Activated CD8-positive, alpha-beta T cell treated with anti-CD3 and anti-CD28 coated beads, Interleukin-2, amount 10 ng/mL, durations not matched to agents 7 days and 5 days (primary cell): ENCODE results near the gene SPON1. TPM values are rescaled to one million over a fixed set of nuclear protein-coding genes. Genes with fewer than 3 reads are reported as not detected.

Source experiments
- ATAC-seq: fragments of 150-1000 bp; cut with Tn5 transposase; one replicate; pipeline ENCODE4 v1.10.0; 2021; ENCODE audit warnings: moderate library complexity
- CTCF ChIA-PET: fragments of 350-600 bp; sonication (Branson Sonifier 250); formaldehyde crosslinking; loops from one replicate; lab custom pipeline; 2021; ENCODE audit warnings: antibody characterized with exemption; lab: Charles Lee
- POLR2A ChIA-PET: fragments of 350-600 bp; sonication (Branson Sonifier 250); formaldehyde crosslinking; loops from one replicate; lab custom pipeline; 2021; ENCODE audit warnings: antibody characterized with exemption; lab: Charles Lee
- DNase-seq: peaks from one replicate; pipeline ENCODE4 v3.0.0-alpha.2; 2020
- H3K27ac Mint-ChIP-seq: one replicate; pipeline ENCODE4 v1.8.0; 2021; ENCODE audit warnings: mild to moderate bottlenecking, mixed read lengths
- H3K27me3 Mint-ChIP-seq: one replicate; pipeline ENCODE4 v1.8.0; 2021; ENCODE audit warnings: low read depth, mixed read lengths
- H3K36me3 Mint-ChIP-seq: one replicate; pipeline ENCODE4 v1.8.0; 2021; ENCODE audit warnings: low read depth, mixed read lengths
- H3K4me1 Mint-ChIP-seq: one replicate; pipeline ENCODE4 v1.8.0; 2021; ENCODE audit warnings: low read depth, mixed read lengths
- H3K4me3 Mint-ChIP-seq: one replicate; pipeline ENCODE4 v1.8.0; 2021; ENCODE audit warnings: mild to moderate bottlenecking, mixed read lengths
- H3K9me3 Mint-ChIP-seq: one replicate; pipeline ENCODE4 v1.8.0; 2022; ENCODE audit warnings: mixed read lengths; ENCODE audit not compliant: insufficient read depth
- total RNA-seq, 2 experiments: library from RNA; stranded (reverse); gene quantifications; one replicate each; pipeline ENCODE4 v1.2.3, GENCODE V29; 2021

SPON1 gene
- total RNA-seq, 2 experiments from 2014 or later, result 0.42 to 0.47 TPM

DNA sequence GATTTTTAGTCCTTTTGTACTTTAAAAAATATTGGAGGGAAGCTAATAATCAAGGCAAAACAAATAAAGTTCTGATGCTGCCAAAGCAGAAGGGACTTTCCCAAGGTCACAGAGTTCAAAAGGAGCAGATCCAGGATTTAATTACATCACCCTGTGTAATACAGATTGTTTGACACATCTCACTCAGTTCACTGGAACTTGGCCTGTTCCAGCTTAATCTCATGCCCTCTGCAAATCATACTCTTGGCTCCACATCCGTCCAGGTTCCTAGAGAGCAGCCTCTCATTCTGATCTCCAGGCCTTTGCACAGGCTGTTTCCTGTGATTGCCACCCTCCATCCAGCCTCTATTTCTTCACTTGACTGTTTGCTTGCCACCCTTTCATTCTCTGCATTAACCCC, 151.7 kb downstream of the SPON1 start:
- DNase-seq (no peak), ATAC-seq (no peak)
- peaks cover 4% of the 10 kb centered on the region for H3K27me3 Mint-ChIP-seq
- no peak overlapping the region for H3K4me3 Mint-ChIP-seq
- no peak overlapping the region for H3K27ac Mint-ChIP-seq
- POLR2A ChIA-PET, result interaction anchor here (0.6 kb wide), 1 partner anchor 481 kb away, joined by 3 read pairs; no protein-coding TSS in a partner anchor
- CTCF ChIA-PET, result interaction anchor here (1.6 kb wide), 1 partner anchor 144 kb away, joined by 3 read pairs; no protein-coding TSS in a partner anchor
- no peaks in the 10 kb centered on the region for H3K9me3 Mint-ChIP-seq
- H3K36me3 Mint-ChIP-seq, result no peaks in the 10 kb centered on the region
- H3K4me1 Mint-ChIP-seq, result peaks cover 4% of the 10 kb centered on the region

GRCh38 chr11:14114786-14115185, 152.3 kb downstream of the SPON1 start:
- Mint-ChIP-seq H3K4me1 (peaks cover 8% of the 10 kb centered on the region), H3K27ac (no peak overlapping the region), H3K9me3 (no peaks in the 10 kb centered on the region), H3K27me3 (peaks cover 4% of the 10 kb centered on the region), H3K4me3 (no peak overlapping the region), H3K36me3 (no peaks in the 10 kb centered on the region)
- ATAC-seq (no peak), DNase-seq (no peak)
- ChIA-PET CTCF (interaction anchor here (0.5 to 1.2 kb wide), 3 partner anchors 9 to 486 kb away, joined by 3 to 4 read pairs (median 4); no protein-coding TSS in a partner anchor), POLR2A (interaction anchor here (0.6 kb wide), 1 partner anchor 482 kb away, joined by 3 read pairs; no protein-coding TSS in a partner anchor)

- ATAC-seq (no peak), DNase-seq (no peak)
- ChIA-PET POLR2A (no interaction called here), CTCF (interaction anchor here (2.3 kb wide), 1 partner anchor 31 kb away, joined by 7 read pairs; no protein-coding TSS in a partner anchor)
- Mint-ChIP-seq H3K27ac (no peak overlapping the region), H3K36me3 (no peaks in the 10 kb centered on the region), H3K4me1 (peaks cover 8% of the 10 kb centered on the region), H3K4me3 (no peak overlapping the region), H3K27me3 (peaks cover 2% of the 10 kb centered on the region), H3K9me3 (no peaks in the 10 kb centered on the region)
Observed at GRCh38 chr11:14117632-14118031, 155.1 kb downstream of the SPON1 start.

DNA sequence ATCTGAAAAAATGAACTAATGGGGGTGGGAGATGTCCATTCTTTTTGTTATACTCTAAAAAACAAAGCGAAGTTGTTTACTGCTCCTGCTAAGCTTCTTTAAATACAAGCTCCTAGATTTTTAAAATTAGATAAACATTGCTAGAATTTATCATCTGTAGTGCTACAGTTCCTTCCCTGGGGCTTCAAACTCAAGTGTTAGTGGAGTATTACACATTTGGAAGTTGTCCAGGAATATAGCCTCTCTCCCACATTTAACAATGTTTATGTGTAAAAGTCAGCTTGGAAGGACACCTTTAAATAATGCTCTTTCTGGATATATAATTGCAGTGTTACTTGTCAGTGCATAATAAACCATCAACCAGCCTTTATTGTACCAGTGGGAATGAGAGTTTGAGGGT, 155.5 kb downstream of the SPON1 start:
- no peak for ATAC-seq
- ChIA-PET CTCF (interaction anchor here (0.6 to 2.3 kb wide), 2 partner anchors 31 to 700 kb away, joined by 3 to 7 read pairs; no protein-coding TSS in a partner anchor), POLR2A (no interaction called here)
- Mint-ChIP-seq H3K27me3 (no peaks in the 10 kb centered on the region), H3K4me3 (no peak overlapping the region), H3K36me3 (no peaks in the 10 kb centered on the region), H3K27ac (no peak overlapping the region), H3K9me3 (no peaks in the 10 kb centered on the region), H3K4me1 (peaks cover 8% of the 10 kb centered on the region)
- DNase-seq, result no peak

GRCh38 chr11:14119357-14119756, 156.8 kb downstream of the SPON1 start:
- ChIA-PET POLR2A (no interaction called here), CTCF (interaction anchor here (0.8 to 2.3 kb wide), 4 partner anchors 29 to 163 kb away, joined by 3 to 7 read pairs (median 3); no protein-coding TSS in a partner anchor)
- Mint-ChIP-seq H3K9me3 (no peaks in the 10 kb centered on the region), H3K36me3 (no peaks in the 10 kb centered on the region), H3K27ac (no peak overlapping the region), H3K27me3 (no peaks in the 10 kb centered on the region), H3K4me1 (peaks cover 8% of the 10 kb centered on the region), H3K4me3 (no peak overlapping the region)
- ATAC-seq (no peak), DNase-seq (peak; percentile 33)

DNA sequence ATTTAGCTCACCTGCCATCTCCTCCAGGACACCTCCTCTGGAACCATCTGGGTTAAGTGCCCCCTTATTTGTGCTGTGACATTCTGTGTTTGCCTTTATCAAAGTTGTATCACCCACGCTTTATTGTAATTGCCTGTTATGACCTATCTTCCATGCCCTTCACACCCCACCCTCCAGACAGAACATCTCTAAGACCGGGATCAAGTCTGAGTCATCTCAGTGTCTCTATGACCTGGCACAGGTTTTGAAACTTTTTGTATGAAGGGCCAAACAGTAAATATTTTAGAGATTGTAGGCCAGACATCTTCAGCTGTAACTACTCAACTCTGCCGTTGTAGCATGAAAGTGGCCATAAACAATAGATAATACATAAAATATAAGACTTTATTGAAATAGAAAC, 161.8 kb downstream of the SPON1 start:
- no peak overlapping the region for H3K4me3 Mint-ChIP-seq

DNA sequence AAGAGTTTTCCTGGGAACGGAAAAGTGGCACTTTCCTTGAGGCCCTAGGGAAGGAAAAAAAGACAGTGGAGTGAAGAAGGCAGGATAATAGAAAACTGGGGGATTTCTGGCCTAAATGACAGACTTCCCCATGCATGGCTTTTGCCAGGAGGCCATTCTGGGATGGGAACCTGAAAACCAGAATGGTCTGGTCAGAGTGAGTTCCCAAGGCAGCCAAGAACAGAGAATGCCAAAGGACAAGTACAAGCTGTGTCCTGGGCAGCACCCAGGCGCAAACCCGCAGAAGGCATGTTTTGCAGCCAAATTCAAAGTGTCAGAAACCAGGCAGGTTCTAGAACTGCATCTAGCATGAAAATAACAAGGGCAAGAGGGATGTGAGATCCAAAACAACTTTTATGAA, 162.4 kb downstream of the SPON1 start:
- H3K4me1 Mint-ChIP-seq, result no peaks in the 10 kb centered on the region
- H3K27me3 Mint-ChIP-seq, result no peaks in the 10 kb centered on the region
- DNase-seq (no peak), ATAC-seq (no peak)
- H3K27ac Mint-ChIP-seq, result no peak overlapping the region
- H3K4me3 Mint-ChIP-seq, result no peak overlapping the region
- H3K36me3 Mint-ChIP-seq, result no peaks in the 10 kb centered on the region
- ChIA-PET POLR2A (no interaction called here), CTCF (no interaction called here)
- no peaks in the 10 kb centered on the region for H3K9me3 Mint-ChIP-seq

More for the DNA sequence above, 161.8 kb downstream of the SPON1 start:
- DNase-seq (no peak), ATAC-seq (no peak)
- POLR2A ChIA-PET, result no interaction called here
- no peaks in the 10 kb centered on the region for H3K27me3 Mint-ChIP-seq
- peaks cover 3% of the 10 kb centered on the region for H3K4me1 Mint-ChIP-seq
- H3K9me3 Mint-ChIP-seq, result no peaks in the 10 kb centered on the region
- no peak overlapping the region for H3K27ac Mint-ChIP-seq
- CTCF ChIA-PET, result interaction anchor here (1.5 kb wide), 1 partner anchor 153 kb away, joined by 3 read pairs; no protein-coding TSS in a partner anchor
- H3K36me3 Mint-ChIP-seq, result no peaks in the 10 kb centered on the region

- no peak for DNase-seq
- ChIA-PET CTCF (no interaction called here), POLR2A (no interaction called here)
- no peaks in the 10 kb centered on the region for H3K36me3 Mint-ChIP-seq
- H3K9me3 Mint-ChIP-seq, result no peaks in the 10 kb centered on the region
- no peak overlapping the region for H3K27ac Mint-ChIP-seq
- H3K4me1 Mint-ChIP-seq, result no peaks in the 10 kb centered on the region
- no peak for ATAC-seq
- no peaks in the 10 kb centered on the region for H3K27me3 Mint-ChIP-seq
- H3K4me3 Mint-ChIP-seq, result no peak overlapping the region
Observed at GRCh38 chr11:14125529-14125928, 163.0 kb downstream of the SPON1 start.

DNA sequence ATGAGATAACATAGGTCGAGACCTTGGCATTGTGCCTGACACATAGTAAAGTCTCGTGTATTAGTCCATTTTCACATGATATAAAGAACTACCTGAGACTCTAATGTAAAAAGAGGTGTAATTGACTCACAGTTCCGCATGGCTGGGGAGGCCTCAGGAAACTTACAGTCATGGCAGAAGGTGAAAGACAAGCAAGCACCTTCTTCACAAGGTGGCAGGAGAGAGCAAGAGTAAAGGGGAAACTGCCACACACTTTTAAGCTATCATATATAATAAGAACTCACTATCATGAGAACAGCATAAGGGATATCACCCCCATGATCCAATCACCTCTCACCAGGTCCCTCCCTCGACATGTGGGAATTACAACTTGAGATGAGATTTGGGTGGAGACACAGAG, 165.2 kb downstream of the SPON1 start:
- no peak for ATAC-seq
- Mint-ChIP-seq H3K4me3 (no peak overlapping the region), H3K36me3 (no peaks in the 10 kb centered on the region), H3K27me3 (peaks cover 3% of the 10 kb centered on the region), H3K9me3 (no peaks in the 10 kb centered on the region), H3K27ac (no peak overlapping the region), H3K4me1 (no peaks in the 10 kb centered on the region)
- no peak for DNase-seq
- ChIA-PET POLR2A (no interaction called here), CTCF (no interaction called here)

GRCh38 chr11:14132312-14132711, 169.8 kb downstream of the SPON1 start:
- no peak for DNase-seq
- no peak overlapping the region for H3K27ac Mint-ChIP-seq

DNA sequence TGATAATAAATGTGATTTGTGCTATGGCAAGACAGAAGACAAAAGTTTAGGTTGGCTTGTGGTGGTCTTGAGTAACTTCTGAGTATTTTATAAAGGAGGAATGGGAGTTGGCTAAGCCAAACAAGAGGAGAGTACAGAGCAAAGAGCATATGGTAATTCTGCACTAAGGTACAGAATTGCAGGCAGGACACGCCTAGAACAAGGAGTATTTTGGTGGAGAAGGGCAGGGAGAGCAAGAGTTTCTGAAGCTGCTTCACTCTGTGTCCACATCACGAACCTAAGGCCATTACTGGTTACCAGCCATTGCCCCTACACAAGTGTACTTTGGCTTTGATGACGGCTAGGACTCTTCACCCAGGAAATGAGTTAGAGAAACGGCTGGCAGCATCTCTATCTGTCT, 170.9 kb downstream of the SPON1 start:
- ATAC-seq, result no peak
- no peaks in the 10 kb centered on the region for H3K9me3 Mint-ChIP-seq
- no peak overlapping the region for H3K27ac Mint-ChIP-seq

More at GRCh38 chr11:14132312-14132711, 169.8 kb downstream of the SPON1 start:
- no peak for ATAC-seq
- H3K27me3 Mint-ChIP-seq, result peaks cover 3% of the 10 kb centered on the region
- no peaks in the 10 kb centered on the region for H3K4me1 Mint-ChIP-seq
- H3K36me3 Mint-ChIP-seq, result no peaks in the 10 kb centered on the region
- ChIA-PET CTCF (no interaction called here), POLR2A (no interaction called here)
- H3K4me3 Mint-ChIP-seq, result no peak overlapping the region
- H3K9me3 Mint-ChIP-seq, result no peaks in the 10 kb centered on the region

DNA sequence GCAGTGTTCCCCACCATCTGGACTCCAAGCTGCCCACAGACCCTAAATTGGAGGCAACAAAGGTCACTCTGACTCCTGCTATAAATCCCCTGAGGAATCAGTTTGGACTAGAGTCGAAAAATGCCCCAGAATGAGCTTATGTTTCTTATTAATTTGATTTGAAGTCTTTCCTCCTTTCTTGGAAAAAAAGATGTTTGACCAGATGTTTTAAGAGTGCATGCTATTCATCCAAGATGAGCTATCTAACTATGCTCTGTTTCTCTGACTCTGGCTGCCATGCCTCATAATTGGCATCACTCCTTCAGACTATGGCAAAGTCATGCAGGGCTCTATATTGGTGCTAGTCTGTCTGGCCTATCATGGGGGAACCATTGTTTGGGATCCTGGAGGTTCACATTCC, 174.0 kb downstream of the SPON1 start:
- POLR2A ChIA-PET, result no interaction called here
- Mint-ChIP-seq H3K27me3 (no peaks in the 10 kb centered on the region), H3K36me3 (no peaks in the 10 kb centered on the region), H3K27ac (no peak overlapping the region), H3K4me1 (no peaks in the 10 kb centered on the region), H3K9me3 (no peaks in the 10 kb centered on the region), H3K4me3 (no peak overlapping the region)
- DNase-seq (no peak), ATAC-seq (no peak)
- CTCF ChIA-PET, result interaction anchor here (0.6 to 1.0 kb wide), 2 partner anchors 12 to 799 kb away, joined by 3 to 4 read pairs; no protein-coding TSS in a partner anchor

More for the DNA sequence above, 170.9 kb downstream of the SPON1 start:
- ChIA-PET POLR2A (no interaction called here), CTCF (no interaction called here)
- DNase-seq, result no peak
- no peak overlapping the region for H3K4me3 Mint-ChIP-seq
- H3K27me3 Mint-ChIP-seq, result peaks cover 3% of the 10 kb centered on the region
- H3K36me3 Mint-ChIP-seq, result no peaks in the 10 kb centered on the region
- no peaks in the 10 kb centered on the region for H3K4me1 Mint-ChIP-seq
